Endodermal cell (in vitro differentiated cells): Measurements from ENCODE around the gene XIRP2. TPM values are rescaled to one million over a fixed set of nuclear protein-coding genes. Genes with fewer than 3 reads are reported as not detected.
A peak's percentile ranks its signal among the peaks of the same experiment; 100 is the strongest.

Source experiments
- DNase-seq: peaks from one replicate; pipeline ENCODE4 v3.0.0-alpha.2; 2017
- H3K27ac ChIP-seq: 2 replicates; pipeline ENCODE4 v1.5.1; 2013; ENCODE audit warnings: mild to moderate bottlenecking, low read depth, low read length, moderate library complexity
- H3K27me3 ChIP-seq: 2 replicates; pipeline ENCODE4 v1.6.1; 2013; ENCODE audit warnings: mild to moderate bottlenecking, low read length, moderate library complexity; ENCODE audit not compliant: insufficient read depth, control insufficient read depth, poor library complexity, severe bottlenecking
- H3K36me3 ChIP-seq: 2 replicates; pipeline ENCODE4 v1.7.0; 2013; ENCODE audit warnings: mild to moderate bottlenecking, low read length, moderate library complexity; ENCODE audit not compliant: control insufficient read depth, insufficient read depth
- H3K4me1 ChIP-seq: one replicate; pipeline ENCODE4 v1.7.0; 2013; ENCODE audit warnings: low read length; ENCODE audit not compliant: control insufficient read depth, insufficient read depth
- H3K4me3 ChIP-seq: 2 replicates; pipeline ENCODE4 v1.5.1; 2013; ENCODE audit warnings: mild to moderate bottlenecking, low read length, moderate library complexity
- H3K9ac ChIP-seq: 2 replicates; pipeline ENCODE4 v1.6.1; 2013; ENCODE audit warnings: mild to moderate bottlenecking, low read length, moderate library complexity; ENCODE audit not compliant: poor library complexity, severe bottlenecking; ENCODE audit errors: extremely low read depth
- H3K9me3 ChIP-seq: 2 replicates; pipeline ENCODE4 v1.6.1; 2013; ENCODE audit warnings: mild to moderate bottlenecking, low read length, moderate library complexity; ENCODE audit not compliant: control insufficient read depth
- H3K27ac Mint-ChIP-seq: 2 replicates; pipeline ENCODE4 v1.8.0; 2020; ENCODE audit warnings: mixed read lengths
- H3K27me3 Mint-ChIP-seq: 2 replicates; pipeline ENCODE4 v1.8.0; 2021; ENCODE audit warnings: mild to moderate bottlenecking, mixed read lengths; ENCODE audit not compliant: insufficient read depth
- H3K36me3 Mint-ChIP-seq: 2 replicates; pipeline ENCODE4 v1.8.0; 2020; ENCODE audit warnings: low read depth, mixed read lengths
- H3K4me1 Mint-ChIP-seq: 2 replicates; pipeline ENCODE4 v1.8.0; 2020; ENCODE audit warnings: mixed read lengths
- H3K4me3 Mint-ChIP-seq: 2 replicates; pipeline ENCODE4 v1.8.0; 2020; ENCODE audit warnings: mild to moderate bottlenecking, moderate library complexity, mixed read lengths
- H3K9me3 Mint-ChIP-seq: 2 replicates; pipeline ENCODE4 v1.8.0; 2020; ENCODE audit warnings: mild to moderate bottlenecking, mixed read lengths
- CTCF ChIP-seq: fragments of 200-600 bp; sonication (generic); conservative IDR thresholded peaks from 2 replicates; pipeline ENCODE4 v1.5.0; 2021; ENCODE audit warnings: antibody characterized with exemption, mild to moderate bottlenecking
- WGBS, 2 experiments: methylation state at CpG; one replicate each; pipeline versions ENCODE4 v1.1.5 to v1.1.7; 2013; ENCODE audit warnings: missing lambda C conversion rate in 2 of 2, mixed read lengths in 1 of 2; ENCODE audit not compliant: insufficient coverage in 1 of 2, insufficient read length in 1 of 2; 5-methylcytosine and 5-hydroxymethylcytosine counted together
- total RNA-seq, 2 donors: library from RNA; stranded (reverse); fragmentation: NEBNext Ultra II Directional in 1 of 2; extraction: Animal tissue kit (Norgen Biotek cat#: 25700) in 1 of 2; gene quantifications; 2 replicates in 1 of 2; 3 replicates in 1 of 2; pipeline ENCODE4 v1.2.1, GENCODE V29; 2021

The XIRP2 gene
- total RNA-seq, 2 donors from 2014 or later: not detected

DNA sequence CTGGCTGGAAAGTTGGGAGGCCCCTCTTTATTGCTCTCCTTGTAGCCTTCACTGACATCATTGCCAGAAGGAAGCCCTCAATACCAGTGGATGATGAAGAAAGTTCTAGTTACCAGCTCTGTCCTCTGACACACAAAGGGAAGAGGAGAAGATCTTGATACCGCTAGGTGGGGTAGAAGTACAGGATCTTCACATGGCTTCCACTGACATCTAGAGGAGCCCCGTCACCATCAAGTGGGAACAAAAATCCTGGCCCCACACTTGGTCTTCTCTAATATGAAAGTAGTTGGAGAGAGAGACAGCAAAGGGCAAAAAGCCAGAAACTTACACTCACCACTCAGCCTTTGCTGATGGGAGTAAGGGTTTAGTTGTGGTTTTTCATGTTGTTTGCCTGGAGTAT is 12.4 kb downstream of the XIRP2 start:
- Mint-ChIP-seq H3K27ac (no peak overlapping the region), H3K27me3 (no peaks in the 10 kb centered on the region), H3K4me1 (no peaks in the 10 kb centered on the region), H3K9me3 (no peaks in the 10 kb centered on the region), H3K4me3 (no peak overlapping the region), H3K36me3 (no peaks in the 10 kb centered on the region)
- TF ChIP-seq CTCF: peak; percentile 76
- no peak overlapping the region for H3K9ac ChIP-seq
- no peak overlapping the region for H3K27ac ChIP-seq
- H3K4me3 ChIP-seq: no peak overlapping the region
- DNase-seq: peak; percentile 58
- H3K4me1 ChIP-seq: no peaks in the 10 kb centered on the region
- no peaks in the 10 kb centered on the region for H3K36me3 ChIP-seq
- WGBS, 2 experiments: 55% methylated on average over 2 of the region's 2 CpGs; no CpG with 5 or more reads in 1 of the 2 experiments
- H3K9me3 ChIP-seq: no peaks in the 10 kb centered on the region
- no peaks in the 10 kb centered on the region for H3K27me3 ChIP-seq

- TF ChIP-seq CTCF: no peak
- no peak overlapping the region for H3K9ac ChIP-seq
- Mint-ChIP-seq H3K9me3 (no peaks in the 10 kb centered on the region), H3K36me3 (no peaks in the 10 kb centered on the region), H3K27ac (no peak overlapping the region), H3K4me1 (no peaks in the 10 kb centered on the region), H3K27me3 (no peaks in the 10 kb centered on the region), H3K4me3 (no peak overlapping the region)
- H3K4me1 ChIP-seq: no peaks in the 10 kb centered on the region
- H3K27me3 ChIP-seq: no peaks in the 10 kb centered on the region
- no peak overlapping the region for H3K4me3 ChIP-seq
- no peak for DNase-seq
- H3K9me3 ChIP-seq: no peaks in the 10 kb centered on the region
- H3K27ac ChIP-seq: no peak overlapping the region
- 95% methylated on average over 2 of the region's 2 CpGs; no CpG with 5 or more reads in 1 of the 2 experiments for WGBS, 2 experiments
- H3K36me3 ChIP-seq: no peaks in the 10 kb centered on the region
Observed at GRCh38 chr2:166901336-166901735, 13.1 kb downstream of the XIRP2 start.

DNA sequence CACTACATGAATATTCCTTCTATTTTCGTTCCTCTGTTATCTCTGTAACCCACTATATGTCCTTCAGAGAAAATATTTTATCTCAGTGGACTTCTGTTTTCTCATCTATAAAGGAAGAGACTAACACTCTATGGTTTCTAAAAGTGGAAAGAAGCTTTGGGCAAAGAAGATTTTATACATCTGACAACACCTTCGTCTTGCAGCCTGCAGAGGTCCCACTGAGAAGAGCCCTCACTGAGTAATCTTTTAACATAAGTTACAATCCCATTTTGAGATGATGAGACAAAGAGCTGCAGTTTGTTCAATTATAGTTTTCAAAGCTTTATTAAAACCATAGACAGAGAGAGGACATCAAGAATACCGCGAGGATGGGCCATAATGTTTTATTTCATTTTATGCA is 28.7 kb downstream of the XIRP2 start:
- Histone ChIP-seq H3K9ac (no peak overlapping the region), H3K36me3 (no peaks in the 10 kb centered on the region), H3K27me3 (no peaks in the 10 kb centered on the region), H3K27ac (no peak overlapping the region), H3K4me1 (no peaks in the 10 kb centered on the region), H3K4me3 (no peak overlapping the region), H3K9me3 (no peaks in the 10 kb centered on the region)
- H3K27me3 Mint-ChIP-seq: no peaks in the 10 kb centered on the region
- 80 to 95% methylated on average over 1 to 4 of the region's 4 CpGs for WGBS, 2 experiments
- no peak for DNase-seq
- H3K9me3 Mint-ChIP-seq: peaks cover 8% of the 10 kb centered on the region
- H3K4me3 Mint-ChIP-seq: no peak overlapping the region
- no peak overlapping the region for H3K27ac Mint-ChIP-seq
- no peaks in the 10 kb centered on the region for H3K4me1 Mint-ChIP-seq
- no peaks in the 10 kb centered on the region for H3K36me3 Mint-ChIP-seq
- no peak for TF ChIP-seq CTCF
